ENCODE results near the gene RANGAP1. TPM values are rescaled to one million over a fixed set of nuclear protein-coding genes. Genes with fewer than 3 reads are reported as not detected.

The RANGAP1 gene
- total and polyA plus RNA-seq, 2 of the 8 experiments (the other 6 are each of a cell fraction or from before 2014, with no cell fraction given): 121 to 171 TPM

GRCh38 chr22:41252365-41252764 lies 33.6 kb downstream of the RANGAP1 start:
- Histone ChIP-seq H3K18ac (ENCODE audit: extremely low read depth, low read length) (no peak overlapping the region), H3K4me1 (replicated peaks in 1 of 4; ENCODE audit: control insufficient read depth in 3 of 4, insufficient read depth in 4 of 4, low read length in 3 of 4) (peaks cover 0 to 4% (median 0%) of the 10 kb centered on the region in 4 experiments; a peak in 2 of 7 replicates), H4K20me1 (replicated peaks in 1 of 2; ENCODE audit: control insufficient read depth in 1 of 2, insufficient read depth in 2 of 2, low read length in 2 of 2) (peaks cover 5 to 20% of the 10 kb centered on the region in 2 experiments), H3K36me3 (ENCODE audit: control insufficient read depth in 2 of 4, insufficient read depth in 4 of 4, low read length in 3 of 4) (peaks cover 59 to 91% (median 82%) of the 10 kb centered on the region in 4 experiments), H2BK12ac (ENCODE audit: low read depth, low read length) (no peak overlapping the region), H3K4me3 (ENCODE audit: extremely low read depth in 1 of 4, insufficient read depth in 2 of 4, low read depth in 3 of 4, low read length in 4 of 4) (no peak overlapping the region), H3K23ac (ENCODE audit: insufficient read length) (no peak overlapping the region), H3K23me2 (ENCODE audit: low read depth, low read length) (no peaks in the 10 kb centered on the region), H3K14ac (ENCODE audit: insufficient read length) (no peak overlapping the region), H2BK20ac (ENCODE audit: low read length) (no peak overlapping the region), H2BK15ac (ENCODE audit: low read length) (no peak overlapping the region), H3K79me1 (ENCODE audit: low read depth, low read length) (no peaks in the 10 kb centered on the region), H4K5ac (ENCODE audit: insufficient read length, low read depth, low read length) (no peak overlapping the region), H3K27me3 (replicated peaks in 1 of 4; ENCODE audit: control insufficient read depth in 3 of 4, extremely low read depth in 1 of 4, insufficient read depth in 3 of 4, low read length in 3 of 4) (no peaks in the 10 kb centered on the region), H4K8ac (ENCODE audit: extremely low read depth, insufficient read depth, low read length) (no peak overlapping the region), H3K9me3 (ENCODE audit: insufficient read depth in 2 of 2, low read depth in 1 of 2, low read length in 1 of 2) (no peaks in the 10 kb centered on the region), H2AK5ac (ENCODE audit: low read depth, low read length) (no peak overlapping the region), H4K91ac (replicated peaks; ENCODE audit: insufficient read length, low read length) (no peak overlapping the region), H3K4ac (replicated peaks; ENCODE audit: insufficient read length, low read depth, low read length) (no peak overlapping the region), H3K9ac (replicated peaks in 1 of 4; ENCODE audit: extremely low read depth in 1 of 4, low read depth in 3 of 4, low read length in 3 of 4) (no peak overlapping the region), H3K56ac (replicated peaks; ENCODE audit: insufficient read length, low read depth, low read length) (no peak overlapping the region), H3K4me2 (ENCODE audit: insufficient read depth in 1 of 2, low read depth in 2 of 2, low read length in 2 of 2) (no peak overlapping the region), H2BK120ac (replicated peaks; ENCODE audit: low read depth, low read length) (no peak overlapping the region), H3K79me2 (ENCODE audit: control insufficient read depth in 1 of 2, insufficient read depth in 2 of 2, low read length in 2 of 2) (no peaks in the 10 kb centered on the region), H3K27ac (ENCODE audit: low read depth, low read length) (no peak overlapping the region), H2BK5ac (ENCODE audit: low read depth, low read length) (no peak overlapping the region), H2AFZ (ENCODE audit: low read length) (no peak overlapping the region)
- no peak for FAIRE-seq
- POLR2A ChIA-PET (ENCODE audit: partially characterized antibody): interaction anchor here (0.6 to 2.3 kb wide), 8 partner anchors 8 to 24 kb away, joined by 3 to 10 read pairs (median 4); partner anchors contain the start of gene CHADL
- CTCF ChIA-PET (ENCODE audit: partially characterized antibody): interaction anchor here (0.7 kb wide), 1 partner anchor 29 kb away, joined by 4 read pairs; no protein-coding TSS in a partner anchor
- no peak for DNase-seq (ENCODE audit: low read depth in 1 of 2, low spot score in 2 of 2)
- 90% methylated on average over 8 of the region's 8 CpGs; no CpG with 5 or more reads in 1 of the 2 experiments for WGBS, 2 experiments (ENCODE audit: extremely low coverage in 1 of 2, insufficient coverage in 1 of 2, insufficient read length in 1 of 2, insufficient replicate concordance in 2 of 2, low coverage in 1 of 2, low lambda C conversion rate in 2 of 2, missing lambda C conversion rate in 1 of 2)
- no peak for TF ChIP-seq TAF7 (optimal IDR thresholded peaks at IDR 0.05; ENCODE audit: borderline replicate concordance, low read depth, low read length)
- no peak for TF ChIP-seq RNF2 (IDR thresholded peaks at IDR 0.05; ENCODE audit: borderline replicate concordance, low read depth, low read length, missing control alignments, poor library complexity, severe bottlenecking)
- TF ChIP-seq FOSL1 (IDR thresholded peaks at IDR 0.05; ENCODE audit: insufficient read depth, low read depth, low read length): no peak
- TF ChIP-seq HDAC2 (IDR thresholded peaks at IDR 0.05; ENCODE audit: borderline replicate concordance in 1 of 2, low read depth in 2 of 2, low read length in 2 of 2): no peak
- no peak for TF ChIP-seq YY1 (IDR thresholded peaks at IDR 0.05; ENCODE audit: low read depth, low read length)
- no peak for TF ChIP-seq TEAD4 (IDR thresholded peaks at IDR 0.05; ENCODE audit: low read depth, low read length)
- no peak for TF ChIP-seq ZNF274 (IDR thresholded peaks at IDR 0.05; ENCODE audit: borderline replicate concordance, extremely low read depth, low read length)
- no peak for TF ChIP-seq NRF1 (IDR thresholded peaks at IDR 0.05; ENCODE audit: low read depth, low read length)
- TF ChIP-seq EP300 (IDR thresholded peaks at IDR 0.05; ENCODE audit: borderline replicate concordance in 1 of 2, low read depth in 2 of 2, low read length in 2 of 2): no peak
- no peak for TF ChIP-seq CHD1 (IDR thresholded peaks at IDR 0.05; ENCODE audit: low read depth, low read length)
- no peak for TF ChIP-seq BCL11A (IDR thresholded peaks at IDR 0.05; ENCODE audit: low read depth in 2 of 2, low read length in 2 of 2)
- no peak for TF ChIP-seq CBX8 (IDR thresholded peaks at IDR 0.05; ENCODE audit: borderline replicate concordance, low read depth, low read length)
- no peak for TF ChIP-seq SP4 (IDR thresholded peaks at IDR 0.05; ENCODE audit: low read length)
